PC-9 (cell line): Measurements from ENCODE around the gene HMGXB4.
"Not testable (repeated sequence)": the region's sequence is repeated elsewhere in the genome, so short reads cannot be mapped to it uniquely, and the experiment has no call there.

Experiments used
- CTCF ChIP-seq: fragments of 200-600 bp; sonication (generic); conservative IDR thresholded peaks from 2 replicates; pipeline ENCODE4 v1.6.1; 2017; ENCODE audit warnings: mixed run types, antibody characterized with exemption, mild to moderate bottlenecking, moderate library complexity
- EZH2 ChIP-seq: fragments of 200-600 bp; sonication (generic); IDR thresholded peaks from 2 replicates; pipeline ENCODE4 v1.8.0; 2017; ENCODE audit warnings: antibody characterized with exemption, low read depth

- TF ChIP-seq CTCF, EZH2: not testable (repeated sequence)
These were observed 18.5 kb upstream of the HMGXB4 start for GRCh38 chr22:35238749-35239148.
